Activated naive CD4-positive, alpha-beta T cell treated with anti-CD3 and anti-CD28 coated beads, Interleukin-2, amount 50 U/mL, for 24 hours (primary cell): ENCODE data around the gene ACVR1B.

Source experiments
- H3K27ac Mint-ChIP-seq: one replicate; pipeline ENCODE4 v1.8.0; 2021; ENCODE audit warnings: mild to moderate bottlenecking, mixed read lengths
- H3K27me3 Mint-ChIP-seq: one replicate; pipeline ENCODE4 v1.8.0; 2021; ENCODE audit warnings: mixed read lengths
- H3K36me3 Mint-ChIP-seq: one replicate; pipeline ENCODE4 v1.8.0; 2021; ENCODE audit warnings: mixed read lengths
- H3K4me1 Mint-ChIP-seq: one replicate; pipeline ENCODE4 v1.8.0; 2021; ENCODE audit warnings: mixed read lengths
- H3K4me3 Mint-ChIP-seq: one replicate; pipeline ENCODE4 v1.8.0; 2021; ENCODE audit warnings: mild to moderate bottlenecking, mixed read lengths
- H3K9me3 Mint-ChIP-seq: one replicate; pipeline ENCODE4 v1.8.0; 2021; ENCODE audit warnings: mixed read lengths

The ACVR1B gene

GRCh38 chr12:51925346-51926063 is 26.0 kb upstream of the ACVR1B start:
- Mint-ChIP-seq H3K9me3 (no peaks in the 10 kb centered on the region), H3K27me3 (peaks cover 1% of the 10 kb centered on the region), H3K36me3 (no peaks in the 10 kb centered on the region), H3K4me3 (no peak overlapping the region), H3K27ac (no peak overlapping the region), H3K4me1 (peaks cover 12% of the 10 kb centered on the region)

- H3K36me3 Mint-ChIP-seq: no peaks in the 10 kb centered on the region
- no peaks in the 10 kb centered on the region for H3K9me3 Mint-ChIP-seq
- no peak overlapping the region for H3K4me3 Mint-ChIP-seq
- H3K27me3 Mint-ChIP-seq: peaks cover 1% of the 10 kb centered on the region
- peaks cover 12% of the 10 kb centered on the region for H3K4me1 Mint-ChIP-seq
- no peak overlapping the region for H3K27ac Mint-ChIP-seq
Observed at GRCh38 chr12:51926064-51926632, 25.4 kb upstream of the ACVR1B start.

- Mint-ChIP-seq H3K27me3 (peaks cover 1% of the 10 kb centered on the region), H3K36me3 (no peaks in the 10 kb centered on the region), H3K9me3 (no peaks in the 10 kb centered on the region), H3K4me3 (no peak overlapping the region), H3K4me1 (peaks cover 12% of the 10 kb centered on the region), H3K27ac (no peak overlapping the region)
Observed at GRCh38 chr12:51926718-51927117, 24.8 kb upstream of the ACVR1B start.

GRCh38 chr12:51932218-51933076 is 19.1 kb upstream of the ACVR1B start:
- no peak overlapping the region for H3K27ac Mint-ChIP-seq
- no peaks in the 10 kb centered on the region for H3K9me3 Mint-ChIP-seq
- no peaks in the 10 kb centered on the region for H3K4me1 Mint-ChIP-seq
- H3K36me3 Mint-ChIP-seq: no peaks in the 10 kb centered on the region
- H3K27me3 Mint-ChIP-seq: no peaks in the 10 kb centered on the region
- H3K4me3 Mint-ChIP-seq: no peak overlapping the region

GRCh38 chr12:51934080-51934479 is 17.4 kb upstream of the ACVR1B start:
- Mint-ChIP-seq H3K27me3 (no peaks in the 10 kb centered on the region), H3K9me3 (no peaks in the 10 kb centered on the region), H3K36me3 (no peaks in the 10 kb centered on the region), H3K27ac (no peak overlapping the region), H3K4me3 (no peak overlapping the region), H3K4me1 (no peaks in the 10 kb centered on the region)

- Mint-ChIP-seq H3K27me3 (no peaks in the 10 kb centered on the region), H3K36me3 (no peaks in the 10 kb centered on the region), H3K4me3 (no peak overlapping the region), H3K27ac (no peak overlapping the region), H3K4me1 (peaks cover 7% of the 10 kb centered on the region), H3K9me3 (no peaks in the 10 kb centered on the region)
Observed at GRCh38 chr12:51937926-51938325, 13.6 kb upstream of the ACVR1B start.

- H3K27ac Mint-ChIP-seq: no peak overlapping the region
- no peaks in the 10 kb centered on the region for H3K27me3 Mint-ChIP-seq
- H3K4me1 Mint-ChIP-seq: peaks cover 7% of the 10 kb centered on the region
- H3K4me3 Mint-ChIP-seq: no peak overlapping the region
- no peaks in the 10 kb centered on the region for H3K36me3 Mint-ChIP-seq
- H3K9me3 Mint-ChIP-seq: no peaks in the 10 kb centered on the region
Observed at GRCh38 chr12:51938726-51939125, 12.8 kb upstream of the ACVR1B start.

- H3K9me3 Mint-ChIP-seq: peaks cover 13% of the 10 kb centered on the region
- H3K4me1 Mint-ChIP-seq: peaks cover 7% of the 10 kb centered on the region
- H3K36me3 Mint-ChIP-seq: peaks cover 4% of the 10 kb centered on the region
- H3K27ac Mint-ChIP-seq: peak overlapping the region; percentile 2
- H3K4me3 Mint-ChIP-seq: no peak overlapping the region
- H3K27me3 Mint-ChIP-seq: no peaks in the 10 kb centered on the region
Observed at GRCh38 chr12:51941011-51941581, 10.4 kb upstream of the ACVR1B start.

- peaks cover 4% of the 10 kb centered on the region for H3K36me3 Mint-ChIP-seq
- no peak overlapping the region for H3K4me3 Mint-ChIP-seq
- no peaks in the 10 kb centered on the region for H3K27me3 Mint-ChIP-seq
- H3K4me1 Mint-ChIP-seq: peaks cover 7% of the 10 kb centered on the region
- peaks cover 13% of the 10 kb centered on the region for H3K9me3 Mint-ChIP-seq
- peak overlapping the region; percentile 2 for H3K27ac Mint-ChIP-seq
Observed at GRCh38 chr12:51941604-51942003, 9.9 kb upstream of the ACVR1B start.

- Mint-ChIP-seq H3K27me3 (no peaks in the 10 kb centered on the region), H3K4me1 (peaks cover 7% of the 10 kb centered on the region)
Observed at GRCh38 chr12:51942056-51942455, 9.4 kb upstream of the ACVR1B start.

GRCh38 chr12:51942501-51943000 is 8.9 kb upstream of the ACVR1B start:
- Mint-ChIP-seq H3K9me3 (peaks cover 13% of the 10 kb centered on the region), H3K27me3 (no peaks in the 10 kb centered on the region), H3K27ac (no peak overlapping the region), H3K36me3 (peaks cover 4% of the 10 kb centered on the region), H3K4me1 (peaks cover 7% of the 10 kb centered on the region), H3K4me3 (no peak overlapping the region)

More at GRCh38 chr12:51942056-51942455, 9.4 kb upstream of the ACVR1B start:
- Mint-ChIP-seq H3K4me3 (no peak overlapping the region), H3K27ac (no peak overlapping the region), H3K9me3 (peaks cover 13% of the 10 kb centered on the region), H3K36me3 (peaks cover 4% of the 10 kb centered on the region)

GRCh38 chr12:51943346-51943745 is 8.2 kb upstream of the ACVR1B start:
- Mint-ChIP-seq H3K9me3 (peaks cover 13% of the 10 kb centered on the region), H3K4me1 (peaks cover 7% of the 10 kb centered on the region), H3K27ac (no peak overlapping the region), H3K27me3 (no peaks in the 10 kb centered on the region), H3K36me3 (peaks cover 4% of the 10 kb centered on the region), H3K4me3 (no peak overlapping the region)

GRCh38 chr12:51944608-51945233 is 6.8 kb upstream of the ACVR1B start:
- no peaks in the 10 kb centered on the region for H3K27me3 Mint-ChIP-seq
- H3K27ac Mint-ChIP-seq: no peak overlapping the region
- H3K36me3 Mint-ChIP-seq: peaks cover 4% of the 10 kb centered on the region
- no peak overlapping the region for H3K4me3 Mint-ChIP-seq
- peaks cover 7% of the 10 kb centered on the region for H3K4me1 Mint-ChIP-seq
- H3K9me3 Mint-ChIP-seq: peaks cover 13% of the 10 kb centered on the region

- Mint-ChIP-seq H3K9me3 (peaks cover 13% of the 10 kb centered on the region), H3K27me3 (no peaks in the 10 kb centered on the region), H3K4me1 (peaks cover 7% of the 10 kb centered on the region), H3K4me3 (no peak overlapping the region), H3K36me3 (peaks cover 4% of the 10 kb centered on the region), H3K27ac (no peak overlapping the region)
Observed at GRCh38 chr12:51947246-51947996, 4.1 kb upstream of the ACVR1B start.
